Kidney tubule cell (primary cell): ENCODE results near the gene STUM.
A peak's percentile ranks its signal among the peaks of the same experiment; 100 is the strongest.
"Not testable (repeated sequence)": the region's sequence is repeated elsewhere in the genome, so short reads cannot be mapped to it uniquely, and the experiment has no call there.

Source experiments
- DNase-seq: peaks from one replicate; pipeline ENCODE4 v3.0.0-alpha.2; 2018; ENCODE audit warnings: low spot score

Gene STUM

GRCh38 chr1:226627050-226627755 lies 78.6 kb downstream of the STUM start:
- no peak for DNase-seq

DNA sequence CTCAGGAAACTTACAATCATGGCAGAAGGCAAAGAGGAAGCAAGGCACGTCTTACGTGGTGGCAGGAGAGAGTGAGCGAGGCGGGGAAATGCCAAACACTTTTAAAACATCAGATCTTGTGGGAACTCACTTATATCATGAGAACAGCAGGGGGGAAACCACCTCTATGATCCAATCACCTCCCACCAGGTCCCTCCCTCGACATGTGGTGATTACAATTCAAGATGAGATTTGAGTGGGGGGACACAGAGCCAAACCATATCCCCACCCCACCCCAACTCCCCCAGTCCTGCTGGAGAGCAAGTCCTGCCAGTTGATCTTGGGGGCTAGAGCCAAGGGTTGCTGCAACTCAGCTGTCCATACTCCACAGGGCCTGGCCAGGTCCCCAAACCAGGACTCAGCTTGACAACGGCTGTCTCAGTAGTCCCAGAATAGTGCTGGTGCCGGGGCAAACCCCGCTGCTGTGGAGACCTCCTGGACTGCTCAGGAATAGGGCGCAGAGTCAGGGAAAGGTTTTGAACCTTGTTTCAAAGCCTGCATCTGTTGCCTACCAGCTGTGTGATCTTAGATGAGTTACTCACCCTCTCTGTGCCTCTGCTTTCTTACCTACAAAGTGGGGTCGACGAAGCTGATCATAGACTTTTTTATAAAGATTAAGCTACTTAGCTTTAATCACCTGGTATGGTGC lies 79.5 kb downstream of the STUM start:
- DNase-seq, result no peak

DNA sequence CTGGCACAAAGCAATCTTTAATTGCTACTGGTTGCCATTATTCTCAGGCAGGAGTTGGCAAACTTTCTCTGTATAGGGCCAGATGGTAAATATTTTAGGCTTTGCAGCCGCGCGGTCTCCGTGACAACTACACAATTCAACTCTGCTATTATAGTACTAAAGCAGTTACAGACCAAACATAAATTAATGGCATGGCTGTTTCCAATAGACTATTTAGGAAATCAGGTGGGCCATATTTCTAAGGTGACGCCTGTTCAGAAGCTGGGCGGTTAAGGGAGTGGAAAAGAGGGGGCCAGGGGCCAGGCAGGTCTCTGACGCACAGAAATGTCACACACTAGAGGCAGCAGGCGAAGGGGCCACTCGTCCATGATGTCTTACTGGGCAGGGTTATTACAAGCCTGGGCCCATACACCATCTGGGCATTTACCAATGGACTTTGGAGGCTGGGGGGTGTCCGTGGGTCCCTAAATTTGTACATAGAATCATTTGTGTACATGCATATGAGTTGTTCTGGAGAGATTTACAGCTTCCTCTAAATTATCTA lies 80.1 kb downstream of the STUM start:
- no peak for DNase-seq

DNA sequence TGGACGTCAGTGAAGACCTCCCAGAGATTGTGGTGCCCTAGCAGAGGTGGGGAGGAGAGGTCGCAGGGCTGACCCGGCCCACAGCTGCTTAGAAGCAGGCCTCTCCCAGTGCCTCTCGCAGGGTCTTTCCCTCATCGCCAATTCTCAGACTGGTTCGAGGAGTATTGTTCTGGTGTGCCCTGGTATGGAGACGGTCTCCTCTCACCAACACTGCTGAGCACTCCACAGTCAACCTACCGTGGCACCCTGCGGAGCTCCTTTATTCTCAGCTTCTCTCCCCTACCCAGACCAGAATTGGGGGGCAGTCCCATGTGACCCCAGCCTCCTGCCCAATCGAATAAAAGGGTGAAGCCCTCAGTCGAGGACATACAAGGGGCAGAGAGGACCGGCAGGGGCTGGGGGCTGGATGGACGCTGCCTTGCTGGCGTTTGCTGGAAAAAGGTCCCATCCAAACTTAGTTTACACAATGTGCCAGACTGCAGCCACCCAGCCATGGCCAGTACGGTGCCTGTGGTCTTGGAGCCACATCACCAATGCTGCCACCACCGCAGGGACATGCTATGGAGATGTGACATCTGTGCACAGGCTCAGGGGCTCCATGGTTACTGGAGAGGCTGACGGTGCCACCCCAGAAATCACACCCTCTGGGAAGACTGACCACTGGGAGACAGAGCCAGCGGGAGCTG lies 80.8 kb downstream of the STUM start:
- no peak for DNase-seq

- no peak for DNase-seq
Measured at GRCh38 chr1:226629896-226630550, 81.5 kb downstream of the STUM start.

- DNase-seq, result no peak
Measured at GRCh38 chr1:226630592-226630991, 82.0 kb downstream of the STUM start.

DNA sequence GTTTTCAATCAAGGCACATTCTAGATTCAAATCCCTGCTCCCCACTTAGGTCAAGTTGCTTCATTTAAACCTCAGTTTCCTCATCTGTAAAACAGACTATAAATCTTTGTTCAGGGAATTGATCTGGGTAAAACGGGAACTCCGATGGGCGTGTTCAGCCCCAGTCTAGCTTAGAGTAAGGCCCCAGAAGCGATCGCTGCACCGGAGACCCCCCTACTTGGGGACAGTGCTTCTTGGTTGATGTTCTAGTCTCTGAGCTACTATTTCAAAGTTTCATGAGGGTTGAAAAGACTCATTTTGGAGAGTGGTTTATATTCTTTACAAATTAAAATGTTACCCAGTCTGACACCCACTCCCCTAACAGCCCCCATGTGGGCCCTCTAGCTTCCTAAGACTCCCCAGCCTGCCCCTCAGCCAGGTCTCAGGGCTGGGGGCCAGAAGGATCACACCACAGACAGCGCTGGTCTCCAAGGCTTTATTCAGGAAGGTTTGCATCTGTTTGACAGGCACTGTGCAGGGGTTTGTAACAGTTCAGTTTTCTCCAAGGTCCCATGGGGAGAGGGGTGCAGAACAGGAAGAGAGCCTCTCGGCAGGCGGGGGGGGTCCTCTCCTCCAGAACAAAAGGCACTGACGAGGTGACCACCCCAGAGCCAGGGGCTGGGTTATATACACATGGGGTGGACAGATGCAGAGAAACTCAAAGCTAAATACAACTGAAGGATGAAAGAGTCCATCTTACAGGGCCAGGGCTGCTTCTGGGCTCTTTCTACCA lies 82.9 kb downstream of the STUM start:
- DNase-seq, result no peak

GRCh38 chr1:226632169-226632879 lies 83.8 kb downstream of the STUM start:
- DNase-seq, result no peak

DNA sequence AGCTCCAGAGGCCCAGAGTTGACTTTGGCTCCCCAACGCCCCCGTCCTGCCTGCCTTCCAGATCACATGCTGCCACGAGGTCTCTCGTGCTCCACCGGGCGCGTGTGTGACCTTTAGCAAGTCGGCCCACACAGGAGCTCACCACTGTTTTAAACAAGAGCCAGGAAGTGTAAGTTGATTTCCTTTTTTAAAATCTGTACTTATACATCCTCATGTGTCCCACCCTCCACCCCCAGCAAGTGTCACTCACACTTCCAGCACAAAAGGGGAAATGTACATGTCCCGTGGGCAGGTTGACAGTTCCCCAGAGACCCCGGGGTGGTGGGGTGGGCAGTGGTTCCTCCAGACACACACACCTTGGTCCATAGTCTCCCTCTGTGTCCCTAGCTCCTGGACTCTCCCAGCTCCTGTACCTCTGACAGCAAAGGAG lies 84.4 kb downstream of the STUM start:
- no peak for DNase-seq

DNA sequence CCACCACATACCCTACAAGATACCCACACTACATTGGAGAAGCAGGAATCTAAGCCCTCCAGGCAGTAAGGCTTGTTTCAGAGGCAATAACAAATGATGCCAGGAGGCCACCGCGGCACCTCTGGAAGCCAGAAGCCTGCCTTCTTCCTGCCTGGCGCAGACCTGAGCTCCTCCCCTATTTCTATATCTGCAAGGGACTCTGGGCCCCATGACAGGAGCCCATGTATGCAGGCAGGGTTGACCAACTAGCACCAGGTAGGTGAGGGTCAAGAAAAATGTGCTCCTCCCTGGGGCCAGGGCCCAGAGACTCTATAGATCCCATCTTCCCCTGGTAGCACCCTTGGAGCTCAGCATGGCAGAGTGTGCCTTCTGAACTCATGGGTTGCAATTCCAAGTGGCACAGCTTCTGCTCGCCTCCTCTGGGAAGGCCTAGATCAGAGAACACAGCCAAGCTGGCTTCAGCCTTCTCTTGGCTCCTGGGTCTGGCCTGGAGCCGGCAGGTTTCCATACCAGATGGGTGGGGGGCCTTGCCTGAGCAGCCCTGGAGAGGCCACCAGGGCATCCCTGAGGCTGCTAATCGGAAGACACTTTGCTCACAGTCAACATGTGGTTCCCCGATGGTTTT lies 85.1 kb downstream of the STUM start:
- DNase-seq, result no peak

DNA sequence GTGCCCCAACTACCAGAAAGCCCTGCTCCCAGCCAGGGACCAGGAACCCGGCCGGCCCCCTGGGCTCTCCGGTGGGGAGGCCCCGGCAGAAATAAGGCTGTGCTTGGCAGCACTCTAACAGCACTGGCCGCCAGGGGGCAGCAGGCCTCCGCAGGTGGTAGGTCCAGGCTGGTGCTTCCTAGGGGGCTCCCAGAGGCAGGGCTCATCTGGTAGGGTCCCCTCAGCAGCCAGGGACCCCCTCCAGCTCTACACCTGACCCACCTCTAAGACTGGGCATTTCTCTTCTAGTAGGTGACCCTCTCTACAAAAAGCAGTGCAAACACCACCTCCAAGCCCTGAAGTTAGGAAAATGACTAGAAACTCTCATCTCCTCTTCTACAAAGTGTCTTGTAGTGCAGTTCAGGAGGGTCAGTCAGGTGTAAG lies 85.6 kb downstream of the STUM start:
- DNase-seq, result peak; percentile 62

DNA sequence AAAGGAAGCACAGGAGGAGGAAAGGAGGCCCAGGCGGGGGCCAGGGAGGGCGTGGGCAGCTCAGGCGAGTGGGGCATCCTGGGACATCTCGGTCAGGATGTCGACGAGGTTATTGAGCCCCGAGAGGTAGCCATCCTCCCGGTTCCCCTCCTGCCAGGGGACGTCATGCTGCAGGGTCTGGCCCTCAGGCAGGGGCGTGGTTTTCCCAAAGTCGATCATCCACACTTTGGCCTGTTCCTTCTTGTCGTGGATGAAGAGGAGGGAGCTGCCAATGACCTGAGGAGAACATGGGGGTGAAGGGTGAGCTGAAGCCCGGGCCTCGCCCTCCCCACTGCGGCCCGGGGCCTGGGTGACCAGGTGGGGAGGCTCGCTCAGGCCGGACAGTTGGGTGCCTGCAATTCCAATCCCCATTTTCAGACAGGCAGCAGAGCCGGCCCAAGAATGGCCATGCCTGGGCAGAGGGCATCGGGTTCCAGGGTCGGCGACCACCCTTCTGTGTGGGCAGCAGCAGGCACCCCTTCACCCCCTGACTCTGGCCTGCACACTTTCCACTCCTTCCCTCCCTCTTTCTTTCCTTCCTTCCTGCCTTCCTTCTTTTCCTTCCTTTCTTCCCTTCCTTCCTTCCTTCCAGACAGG lies 86.2 kb downstream of the STUM start:
- DNase-seq, result no peak

GRCh38 chr1:226635456-226635941 lies 86.9 kb downstream of the STUM start:
- no peak for DNase-seq

DNA sequence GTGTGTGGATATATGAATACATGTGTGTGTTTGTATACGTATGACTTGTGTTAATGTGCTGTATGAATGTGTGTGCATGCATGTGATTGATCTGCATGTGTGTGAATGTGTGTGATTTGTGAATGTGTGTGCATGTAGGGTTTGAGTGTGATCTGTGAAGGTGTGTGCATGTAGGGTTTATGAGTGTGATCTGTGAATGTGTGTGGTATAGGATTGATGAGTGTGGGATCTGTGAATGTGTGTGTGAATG lies 88.2 kb downstream of the STUM start:
- DNase-seq, result no peak

- no peak for DNase-seq
Measured at GRCh38 chr1:226637147-226637935, 88.8 kb downstream of the STUM start.

DNA sequence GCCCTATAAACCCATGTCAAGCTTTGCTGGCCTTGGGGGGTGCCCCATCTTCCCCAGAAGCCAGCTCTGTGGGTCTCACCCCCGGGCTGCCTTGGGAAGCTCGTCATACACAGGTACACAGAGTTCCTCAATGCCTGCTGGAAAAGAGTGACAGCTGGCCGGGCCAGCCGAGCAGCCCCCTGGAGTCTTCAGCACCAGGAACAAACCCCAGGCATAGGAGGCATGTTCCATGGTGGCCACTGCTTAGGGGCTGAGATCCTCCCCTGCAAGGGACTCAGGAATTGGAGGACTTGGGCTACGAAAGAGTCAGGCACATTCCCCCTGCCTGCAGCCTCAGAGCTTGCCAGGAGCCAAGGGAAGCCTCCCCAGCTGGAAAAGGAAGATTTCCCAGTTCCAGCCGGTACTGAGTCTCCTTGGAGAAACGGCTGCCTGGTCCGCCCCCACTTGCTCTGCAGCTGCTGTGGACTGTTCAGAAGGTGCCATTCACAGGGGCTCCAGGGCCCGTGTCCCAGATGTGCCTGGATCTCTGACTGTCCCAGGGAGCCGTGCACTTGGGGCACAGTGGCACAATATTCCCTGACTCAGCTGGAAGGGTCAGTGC lies 89.5 kb downstream of the STUM start:
- DNase-seq, result no peak

- no peak for DNase-seq
Measured at GRCh38 chr1:226638608-226639007, 90.0 kb downstream of the STUM start.

- not testable (repeated sequence) for DNase-seq
Measured at GRCh38 chr1:226639206-226639605, 90.6 kb downstream of the STUM start.

GRCh38 chr1:226639631-226640061 lies 91.1 kb downstream of the STUM start:
- DNase-seq, result no peak
